Measurements from ENCODE around the gene SH3PXD2A. TPM values are rescaled to one million over a fixed set of nuclear protein-coding genes. Genes with fewer than 3 reads are reported as not detected.
A peak's percentile ranks its signal among the peaks of the same experiment; 100 is the strongest.

Gene SH3PXD2A
- total RNA-seq, 2 donors from 2014 or later: 7.8 to 10.2 TPM

GRCh38 chr10:103699611-103700435 is 155.6 kb downstream of the SH3PXD2A start:
- no peak for DNase-seq
- Mint-ChIP-seq H3K4me1 (ENCODE audit: low read depth) (peaks cover 33% of the 10 kb centered on the region), H3K27me3 (ENCODE audit: low read depth) (no peaks in the 10 kb centered on the region), H3K36me3 (ENCODE audit: insufficient read depth in 2 of 2) (no peaks in the 10 kb centered on the region), H3K4me3 (no peak overlapping the region), H3K27ac (no peak overlapping the region), H3K9me3 (no peaks in the 10 kb centered on the region)
- ATAC-seq (replicated peaks in 1 of 2): no peak

GRCh38 chr10:103698266-103698665 is 157.1 kb downstream of the SH3PXD2A start:
- H3K27ac Mint-ChIP-seq: no peak overlapping the region
- H3K9me3 Mint-ChIP-seq: no peaks in the 10 kb centered on the region
- H3K36me3 Mint-ChIP-seq (ENCODE audit: insufficient read depth in 2 of 2): no peaks in the 10 kb centered on the region
- peaks cover 30% of the 10 kb centered on the region for H3K4me1 Mint-ChIP-seq (ENCODE audit: low read depth)
- H3K4me3 Mint-ChIP-seq: no peak overlapping the region
- no peaks in the 10 kb centered on the region for H3K27me3 Mint-ChIP-seq (ENCODE audit: low read depth)
- ATAC-seq (replicated peaks in 1 of 2) (no peak), DNase-seq (no peak)

- Mint-ChIP-seq H3K36me3 (ENCODE audit: insufficient read depth in 2 of 2) (no peaks in the 10 kb centered on the region), H3K4me1 (ENCODE audit: low read depth) (peaks cover 30% of the 10 kb centered on the region), H3K4me3 (no peak overlapping the region), H3K27me3 (ENCODE audit: low read depth) (no peaks in the 10 kb centered on the region), H3K9me3 (no peaks in the 10 kb centered on the region), H3K27ac (no peak overlapping the region)
- DNase-seq (no peak), ATAC-seq (replicated peaks in 1 of 2) (no peak)
Measured at GRCh38 chr10:103697787-103698186, 157.6 kb downstream of the SH3PXD2A start.

GRCh38 chr10:103696411-103697145 is 158.8 kb downstream of the SH3PXD2A start:
- H3K36me3 Mint-ChIP-seq (ENCODE audit: insufficient read depth in 2 of 2): no peaks in the 10 kb centered on the region
- peak overlapping the region; percentile 6 for H3K27ac Mint-ChIP-seq
- DNase-seq (peak; percentile 82 to 87), ATAC-seq (replicated peaks in 1 of 2) (peak; percentile 86 to 90)
- no peaks in the 10 kb centered on the region for H3K9me3 Mint-ChIP-seq
- peaks cover 35% of the 10 kb centered on the region for H3K4me1 Mint-ChIP-seq (ENCODE audit: low read depth)
- H3K27me3 Mint-ChIP-seq (ENCODE audit: low read depth): no peaks in the 10 kb centered on the region
- peak overlapping the region; percentile 67 to 81 for H3K4me3 Mint-ChIP-seq

GRCh38 chr10:103696094-103696410 is 159.3 kb downstream of the SH3PXD2A start:
- ATAC-seq (replicated peaks in 1 of 2): no peak
- Mint-ChIP-seq H3K27me3 (ENCODE audit: low read depth) (no peaks in the 10 kb centered on the region), H3K4me1 (ENCODE audit: low read depth) (peaks cover 39% of the 10 kb centered on the region), H3K36me3 (ENCODE audit: insufficient read depth in 2 of 2) (no peaks in the 10 kb centered on the region), H3K4me3 (peak overlapping the region; percentile 67 to 81), H3K27ac (peak overlapping the region; percentile 6), H3K9me3 (no peaks in the 10 kb centered on the region)
- DNase-seq: no peak

- Mint-ChIP-seq H3K36me3 (ENCODE audit: insufficient read depth in 2 of 2) (no peaks in the 10 kb centered on the region), H3K9me3 (no peaks in the 10 kb centered on the region), H3K27me3 (ENCODE audit: low read depth) (no peaks in the 10 kb centered on the region), H3K27ac (no peak overlapping the region), H3K4me3 (no peak overlapping the region), H3K4me1 (ENCODE audit: low read depth) (peaks cover 39% of the 10 kb centered on the region)
- DNase-seq (no peak), ATAC-seq (replicated peaks in 1 of 2) (no peak)
Measured at GRCh38 chr10:103695584-103696005, 159.8 kb downstream of the SH3PXD2A start.

- H3K9me3 Mint-ChIP-seq: no peaks in the 10 kb centered on the region
- DNase-seq (no peak), ATAC-seq (replicated peaks in 1 of 2) (peak in 1 of 2 donors; percentile 2)
- H3K4me1 Mint-ChIP-seq (ENCODE audit: low read depth): peaks cover 39% of the 10 kb centered on the region
- no peak overlapping the region for H3K27ac Mint-ChIP-seq
- H3K36me3 Mint-ChIP-seq (ENCODE audit: insufficient read depth in 2 of 2): no peaks in the 10 kb centered on the region
- peak overlapping the region; percentile 80 to 96 for H3K4me3 Mint-ChIP-seq
- H3K27me3 Mint-ChIP-seq (ENCODE audit: low read depth): no peaks in the 10 kb centered on the region
Measured at GRCh38 chr10:103693812-103694205, 161.6 kb downstream of the SH3PXD2A start.

- H3K4me3 Mint-ChIP-seq: peak overlapping the region; percentile 80 to 96
- no peak overlapping the region for H3K27ac Mint-ChIP-seq
- DNase-seq (peak; percentile 37 to 43), ATAC-seq (replicated peaks in 1 of 2) (peak; percentile 56 to 61)
- no peaks in the 10 kb centered on the region for H3K27me3 Mint-ChIP-seq (ENCODE audit: low read depth)
- H3K9me3 Mint-ChIP-seq: no peaks in the 10 kb centered on the region
- peaks cover 39% of the 10 kb centered on the region for H3K4me1 Mint-ChIP-seq (ENCODE audit: low read depth)
- H3K36me3 Mint-ChIP-seq (ENCODE audit: insufficient read depth in 2 of 2): no peaks in the 10 kb centered on the region
Measured at GRCh38 chr10:103692952-103693811, 162.2 kb downstream of the SH3PXD2A start.

GRCh38 chr10:103692436-103692951 is 162.9 kb downstream of the SH3PXD2A start:
- H3K27ac Mint-ChIP-seq: no peak overlapping the region
- peak; percentile 34 to 40 for DNase-seq
- H3K36me3 Mint-ChIP-seq (ENCODE audit: insufficient read depth in 2 of 2): no peaks in the 10 kb centered on the region
- peak overlapping the region; percentile 77 to 79 for H3K4me3 Mint-ChIP-seq
- H3K9me3 Mint-ChIP-seq: no peaks in the 10 kb centered on the region
- H3K4me1 Mint-ChIP-seq (ENCODE audit: low read depth): peaks cover 39% of the 10 kb centered on the region
- H3K27me3 Mint-ChIP-seq (ENCODE audit: low read depth): no peaks in the 10 kb centered on the region
- peak in 1 of 2 donors; percentile 12 for ATAC-seq (replicated peaks in 1 of 2)

- DNase-seq: peak in 1 of 2 donors; percentile 31
- Mint-ChIP-seq H3K36me3 (ENCODE audit: insufficient read depth in 2 of 2) (no peaks in the 10 kb centered on the region), H3K4me3 (peak overlapping the region; percentile 15 to 44), H3K27me3 (ENCODE audit: low read depth) (no peaks in the 10 kb centered on the region), H3K27ac (no peak overlapping the region), H3K4me1 (ENCODE audit: low read depth) (peaks cover 34% of the 10 kb centered on the region), H3K9me3 (no peaks in the 10 kb centered on the region)
- peak; percentile 10 to 33 for ATAC-seq (replicated peaks in 1 of 2)
Measured at GRCh38 chr10:103691723-103692435, 163.5 kb downstream of the SH3PXD2A start.

- no peaks in the 10 kb centered on the region for H3K36me3 Mint-ChIP-seq (ENCODE audit: insufficient read depth in 2 of 2)
- ATAC-seq (replicated peaks in 1 of 2) (no peak), DNase-seq (no peak)
- H3K27me3 Mint-ChIP-seq (ENCODE audit: low read depth): no peaks in the 10 kb centered on the region
- no peak overlapping the region for H3K27ac Mint-ChIP-seq
- peak overlapping the region; percentile 15 to 44 for H3K4me3 Mint-ChIP-seq
- no peaks in the 10 kb centered on the region for H3K9me3 Mint-ChIP-seq
- peaks cover 28% of the 10 kb centered on the region for H3K4me1 Mint-ChIP-seq (ENCODE audit: low read depth)
Measured at GRCh38 chr10:103691267-103691666, 164.1 kb downstream of the SH3PXD2A start.

- H3K27ac Mint-ChIP-seq: no peak overlapping the region
- H3K36me3 Mint-ChIP-seq (ENCODE audit: insufficient read depth in 2 of 2): no peaks in the 10 kb centered on the region
- no peaks in the 10 kb centered on the region for H3K27me3 Mint-ChIP-seq (ENCODE audit: low read depth)
- no peak overlapping the region for H3K4me3 Mint-ChIP-seq
- peaks cover 18% of the 10 kb centered on the region for H3K4me1 Mint-ChIP-seq (ENCODE audit: low read depth)
- ATAC-seq (replicated peaks in 1 of 2) (no peak), DNase-seq (no peak)
- H3K9me3 Mint-ChIP-seq: no peaks in the 10 kb centered on the region
Measured at GRCh38 chr10:103690281-103690680, 165.1 kb downstream of the SH3PXD2A start.
